ENCODE results near the gene C2.
A peak's percentile ranks its signal among the peaks of the same experiment; 100 is the strongest.
"Not testable (repeated sequence)": the region's sequence is repeated elsewhere in the genome, so short reads cannot be mapped to it uniquely, and the experiment has no call there.

The C2 gene

GRCh38 chr6:31909298-31909697 lies 18.2 kb upstream of the C2 start:
- not testable (repeated sequence) for H3K27ac ChIP-seq (ENCODE audit: low read length); H3K27me3 ChIP-seq (ENCODE audit: low read depth, low read length); H3K9me3 ChIP-seq (ENCODE audit: control insufficient read depth in 1 of 2, low read length in 2 of 2); H3K4me1 ChIP-seq (ENCODE audit: control insufficient read depth in 1 of 2, insufficient read depth in 2 of 2, low read length in 2 of 2); H3K36me3 ChIP-seq (ENCODE audit: control insufficient read depth in 1 of 2, insufficient read depth in 2 of 2, low read length in 2 of 2); H3K4me3 ChIP-seq (ENCODE audit: low read depth in 1 of 2, low read length in 2 of 2)

GRCh38 chr6:31911826-31912585 lies 15.5 kb upstream of the C2 start:
- H3K27ac ChIP-seq (ENCODE audit: low read length): no peak overlapping the region
- H3K4me3 ChIP-seq (ENCODE audit: low read depth in 1 of 2, low read length in 2 of 2): no peak overlapping the region
- no peaks in the 10 kb centered on the region for H3K27me3 ChIP-seq (ENCODE audit: low read depth, low read length)
- no peaks in the 10 kb centered on the region for H3K36me3 ChIP-seq (ENCODE audit: control insufficient read depth in 1 of 2, insufficient read depth in 2 of 2, low read length in 2 of 2)
- H3K4me1 ChIP-seq (ENCODE audit: control insufficient read depth in 1 of 2, insufficient read depth in 2 of 2, low read length in 2 of 2): no peaks in the 10 kb centered on the region
- H3K9me3 ChIP-seq (ENCODE audit: control insufficient read depth in 1 of 2, low read length in 2 of 2): no peaks in the 10 kb centered on the region

GRCh38 chr6:31915351-31915750 lies 12.2 kb upstream of the C2 start:
- Histone ChIP-seq H3K27ac (ENCODE audit: low read length) (no peak overlapping the region), H3K4me1 (ENCODE audit: control insufficient read depth in 1 of 2, insufficient read depth in 2 of 2, low read length in 2 of 2) (no peaks in the 10 kb centered on the region)

GRCh38 chr6:31915756-31916155 lies 11.8 kb upstream of the C2 start:
- Histone ChIP-seq H3K4me3 (ENCODE audit: low read depth in 1 of 2, low read length in 2 of 2) (no peak overlapping the region), H3K36me3 (ENCODE audit: control insufficient read depth in 1 of 2, insufficient read depth in 2 of 2, low read length in 2 of 2) (no peaks in the 10 kb centered on the region), H3K4me1 (ENCODE audit: control insufficient read depth in 1 of 2, insufficient read depth in 2 of 2, low read length in 2 of 2) (no peaks in the 10 kb centered on the region), H3K27ac (ENCODE audit: low read length) (no peak overlapping the region), H3K27me3 (ENCODE audit: low read depth, low read length) (no peaks in the 10 kb centered on the region), H3K9me3 (ENCODE audit: control insufficient read depth in 1 of 2, low read length in 2 of 2) (no peaks in the 10 kb centered on the region)

More at GRCh38 chr6:31915351-31915750, 12.2 kb upstream of the C2 start:
- Histone ChIP-seq H3K9me3 (ENCODE audit: control insufficient read depth in 1 of 2, low read length in 2 of 2) (no peaks in the 10 kb centered on the region), H3K4me3 (ENCODE audit: low read depth in 1 of 2, low read length in 2 of 2) (no peak overlapping the region), H3K36me3 (ENCODE audit: control insufficient read depth in 1 of 2, insufficient read depth in 2 of 2, low read length in 2 of 2) (no peaks in the 10 kb centered on the region), H3K27me3 (ENCODE audit: low read depth, low read length) (no peaks in the 10 kb centered on the region)

- no peaks in the 10 kb centered on the region for H3K36me3 ChIP-seq (ENCODE audit: control insufficient read depth in 1 of 2, insufficient read depth in 2 of 2, low read length in 2 of 2)
- H3K9me3 ChIP-seq (ENCODE audit: control insufficient read depth in 1 of 2, low read length in 2 of 2): no peaks in the 10 kb centered on the region
- no peaks in the 10 kb centered on the region for H3K4me1 ChIP-seq (ENCODE audit: control insufficient read depth in 1 of 2, insufficient read depth in 2 of 2, low read length in 2 of 2)
- no peak overlapping the region for H3K27ac ChIP-seq (ENCODE audit: low read length)
- H3K27me3 ChIP-seq (ENCODE audit: low read depth, low read length): no peaks in the 10 kb centered on the region
- H3K4me3 ChIP-seq (ENCODE audit: low read depth in 1 of 2, low read length in 2 of 2): no peak overlapping the region
Measured at GRCh38 chr6:31918069-31918720, 9.3 kb upstream of the C2 start.

- Histone ChIP-seq H3K36me3 (ENCODE audit: control insufficient read depth in 1 of 2, insufficient read depth in 2 of 2, low read length in 2 of 2) (no peaks in the 10 kb centered on the region), H3K9me3 (ENCODE audit: control insufficient read depth in 1 of 2, low read length in 2 of 2) (no peaks in the 10 kb centered on the region), H3K4me1 (ENCODE audit: control insufficient read depth in 1 of 2, insufficient read depth in 2 of 2, low read length in 2 of 2) (no peaks in the 10 kb centered on the region), H3K27me3 (ENCODE audit: low read depth, low read length) (no peaks in the 10 kb centered on the region), H3K27ac (ENCODE audit: low read length) (no peak overlapping the region), H3K4me3 (ENCODE audit: low read depth in 1 of 2, low read length in 2 of 2) (no peak overlapping the region)
Measured at GRCh38 chr6:31919624-31920303, 7.8 kb upstream of the C2 start.

- H3K4me1 ChIP-seq (ENCODE audit: control insufficient read depth in 1 of 2, insufficient read depth in 2 of 2, low read length in 2 of 2): no peaks in the 10 kb centered on the region
- no peak overlapping the region for H3K27ac ChIP-seq (ENCODE audit: low read length)
- no peaks in the 10 kb centered on the region for H3K36me3 ChIP-seq (ENCODE audit: control insufficient read depth in 1 of 2, insufficient read depth in 2 of 2, low read length in 2 of 2)
- no peak overlapping the region for H3K4me3 ChIP-seq (ENCODE audit: low read depth in 1 of 2, low read length in 2 of 2)
- H3K9me3 ChIP-seq (ENCODE audit: control insufficient read depth in 1 of 2, low read length in 2 of 2): no peaks in the 10 kb centered on the region
- no peaks in the 10 kb centered on the region for H3K27me3 ChIP-seq (ENCODE audit: low read depth, low read length)
Measured at GRCh38 chr6:31920811-31921210, 6.7 kb upstream of the C2 start.

GRCh38 chr6:31922942-31923341 lies 4.6 kb upstream of the C2 start:
- Histone ChIP-seq H3K4me3 (ENCODE audit: low read depth in 1 of 2, low read length in 2 of 2) (no peak overlapping the region), H3K9me3 (ENCODE audit: control insufficient read depth in 1 of 2, low read length in 2 of 2) (no peaks in the 10 kb centered on the region), H3K27ac (ENCODE audit: low read length) (no peak overlapping the region), H3K36me3 (ENCODE audit: control insufficient read depth in 1 of 2, insufficient read depth in 2 of 2, low read length in 2 of 2) (no peaks in the 10 kb centered on the region), H3K4me1 (ENCODE audit: control insufficient read depth in 1 of 2, insufficient read depth in 2 of 2, low read length in 2 of 2) (no peaks in the 10 kb centered on the region), H3K27me3 (ENCODE audit: low read depth, low read length) (no peaks in the 10 kb centered on the region)

- H3K27me3 ChIP-seq (ENCODE audit: low read depth, low read length): no peaks in the 10 kb centered on the region
- H3K9me3 ChIP-seq (ENCODE audit: control insufficient read depth in 1 of 2, low read length in 2 of 2): no peaks in the 10 kb centered on the region
- no peaks in the 10 kb centered on the region for H3K36me3 ChIP-seq (ENCODE audit: control insufficient read depth in 1 of 2, insufficient read depth in 2 of 2, low read length in 2 of 2)
- peak overlapping the region; percentile 43 for H3K27ac ChIP-seq (ENCODE audit: low read length)
- H3K4me3 ChIP-seq (ENCODE audit: low read depth in 1 of 2, low read length in 2 of 2): peak overlapping the region; percentile 9 to 49
- no peaks in the 10 kb centered on the region for H3K4me1 ChIP-seq (ENCODE audit: control insufficient read depth in 1 of 2, insufficient read depth in 2 of 2, low read length in 2 of 2)
Measured at GRCh38 chr6:31927863-31928671, 550 bp downstream of the C2 start.

- Histone ChIP-seq H3K9me3 (ENCODE audit: control insufficient read depth in 1 of 2, low read length in 2 of 2) (no peaks in the 10 kb centered on the region), H3K4me1 (ENCODE audit: control insufficient read depth in 1 of 2, insufficient read depth in 2 of 2, low read length in 2 of 2) (no peaks in the 10 kb centered on the region), H3K27me3 (ENCODE audit: low read depth, low read length) (no peaks in the 10 kb centered on the region), H3K4me3 (ENCODE audit: low read depth in 1 of 2, low read length in 2 of 2) (no peak overlapping the region), H3K27ac (ENCODE audit: low read length) (no peak overlapping the region), H3K36me3 (ENCODE audit: control insufficient read depth in 1 of 2, insufficient read depth in 2 of 2, low read length in 2 of 2) (no peaks in the 10 kb centered on the region)
Measured at GRCh38 chr6:31928672-31928939, 1.1 kb downstream of the C2 start.

GRCh38 chr6:31930962-31931361 lies 3.4 kb downstream of the C2 start:
- Histone ChIP-seq H3K9me3 (ENCODE audit: control insufficient read depth in 1 of 2, low read length in 2 of 2) (no peaks in the 10 kb centered on the region), H3K4me3 (ENCODE audit: low read depth in 1 of 2, low read length in 2 of 2) (no peak overlapping the region), H3K27me3 (ENCODE audit: low read depth, low read length) (no peaks in the 10 kb centered on the region), H3K4me1 (ENCODE audit: control insufficient read depth in 1 of 2, insufficient read depth in 2 of 2, low read length in 2 of 2) (no peaks in the 10 kb centered on the region), H3K36me3 (ENCODE audit: control insufficient read depth in 1 of 2, insufficient read depth in 2 of 2, low read length in 2 of 2) (no peaks in the 10 kb centered on the region), H3K27ac (ENCODE audit: low read length) (no peak overlapping the region)
